ENCODE results near the gene HS3ST3B1.

Gene HS3ST3B1

GRCh38 chr17:14321476-14321949, 20.6 kb downstream of the HS3ST3B1 start:
- DNase-seq: no peak

DNA sequence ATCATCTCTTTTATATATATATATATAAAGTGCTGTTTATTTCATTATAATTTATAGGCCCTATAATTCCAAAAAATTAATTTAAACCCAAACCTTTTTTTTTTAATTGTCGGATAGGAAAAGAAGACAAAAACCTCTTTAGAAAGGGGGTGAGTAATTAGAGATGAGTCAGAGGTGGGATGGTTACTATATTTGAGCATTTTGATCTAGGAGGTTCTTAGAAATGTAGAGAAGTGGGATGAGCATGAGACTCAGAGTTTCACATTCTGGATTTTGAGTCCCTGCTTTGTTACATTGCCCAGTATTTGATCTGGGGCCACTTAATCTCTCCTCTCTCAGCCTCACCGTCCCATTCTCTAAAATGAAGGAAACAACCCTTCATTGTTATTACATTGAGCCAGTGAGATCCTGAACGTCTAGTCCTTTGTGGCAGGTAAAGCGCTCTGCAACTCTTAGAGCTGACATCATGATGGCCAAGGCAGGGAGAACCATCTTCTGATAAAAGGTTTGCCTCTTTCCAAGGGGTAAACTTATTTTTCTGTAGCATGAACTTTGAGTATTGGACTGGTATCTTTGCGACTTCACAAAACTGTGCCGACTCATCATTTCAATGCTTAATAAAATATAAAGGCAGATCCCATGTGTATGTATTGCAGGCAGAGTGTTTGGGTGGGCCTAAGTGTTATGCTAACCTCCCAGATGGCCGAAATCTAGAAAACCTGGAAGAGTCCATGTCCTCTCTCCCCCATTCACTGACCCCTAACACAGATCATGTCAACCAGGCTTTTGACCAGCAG, 21.3 kb downstream of the HS3ST3B1 start:
- DNase-seq: no peak

- DNase-seq: no peak
Measured at GRCh38 chr17:14323522-14323981, 22.7 kb downstream of the HS3ST3B1 start.

GRCh38 chr17:14325618-14326167, 24.8 kb downstream of the HS3ST3B1 start:
- DNase-seq: no peak

GRCh38 chr17:14329900-14330491, 29.1 kb downstream of the HS3ST3B1 start:
- no peak for DNase-seq

GRCh38 chr17:14330492-14330962, 29.6 kb downstream of the HS3ST3B1 start:
- DNase-seq: no peak

DNA sequence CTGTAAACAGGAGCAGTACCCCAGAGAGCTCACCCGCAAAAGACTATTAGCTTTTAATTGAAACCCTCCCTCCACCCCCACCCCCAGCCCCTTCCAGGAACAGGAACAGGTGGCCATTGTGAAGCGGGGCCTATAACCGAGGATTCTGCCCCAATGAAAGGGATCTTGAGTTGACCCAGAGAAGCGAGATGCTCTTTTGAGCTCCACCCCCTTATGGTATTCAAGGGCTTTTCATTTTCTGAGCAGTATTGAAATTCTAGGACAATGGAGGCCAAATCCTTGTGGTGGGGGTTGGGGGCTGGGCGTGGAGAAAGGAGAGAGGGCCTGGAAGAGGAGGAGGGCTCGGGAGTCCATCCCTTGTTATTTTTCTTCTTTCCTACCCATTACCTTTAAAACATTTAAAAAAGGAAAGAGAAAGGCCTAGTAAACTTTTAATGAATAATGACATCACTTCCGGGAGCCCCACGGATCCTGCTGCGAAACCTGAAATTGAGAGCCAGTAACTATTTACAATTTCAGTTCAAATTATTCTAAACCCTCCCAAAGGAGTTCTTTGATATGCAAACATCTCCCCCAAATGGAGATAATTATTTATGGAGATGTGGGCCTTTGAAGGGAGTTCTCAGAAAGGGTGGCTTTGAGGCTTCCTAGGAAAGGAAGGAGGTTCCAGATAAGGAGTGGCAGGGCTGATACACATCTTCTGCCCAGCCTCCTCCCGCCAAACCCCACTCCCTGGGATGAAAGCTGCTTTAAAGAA, 30.5 kb downstream of the HS3ST3B1 start:
- DNase-seq: no peak

DNA sequence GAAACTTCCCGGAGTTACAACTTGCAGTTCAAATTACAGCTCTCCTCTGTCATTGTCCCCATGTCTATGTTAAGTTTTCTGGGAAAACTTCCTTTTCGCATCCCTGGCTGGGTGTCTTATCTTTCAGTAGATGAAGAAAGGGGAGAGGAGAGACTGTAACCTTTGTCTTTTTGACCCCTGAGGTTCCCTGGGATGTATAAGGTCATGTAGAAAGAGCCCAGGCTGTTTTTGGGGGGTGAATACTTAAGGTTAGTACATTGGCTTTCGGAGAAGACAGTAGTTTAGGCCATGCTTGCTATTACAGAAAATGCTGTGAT, 31.1 kb downstream of the HS3ST3B1 start:
- no peak for DNase-seq

DNA sequence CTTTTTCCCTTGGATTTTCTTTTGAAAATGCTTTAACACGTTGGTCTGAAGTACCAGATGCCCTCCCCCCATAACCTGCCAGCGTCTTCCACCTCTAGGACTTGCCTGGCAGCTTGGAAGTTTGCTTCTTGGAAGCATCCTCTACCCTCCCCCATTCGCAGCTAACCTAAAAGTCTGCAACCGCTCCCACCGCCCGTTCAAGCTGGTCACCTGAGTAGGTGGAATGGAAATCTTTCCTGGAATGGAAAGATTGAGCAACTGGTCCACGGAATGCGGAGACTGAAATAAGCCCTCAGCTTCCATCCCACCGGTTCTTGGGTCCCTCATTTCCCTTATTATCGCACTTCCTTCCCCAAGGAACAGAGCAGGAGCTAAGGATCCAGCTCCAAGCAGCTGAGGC, 31.4 kb downstream of the HS3ST3B1 start:
- no peak for DNase-seq

GRCh38 chr17:14333506-14333905, 32.6 kb downstream of the HS3ST3B1 start:
- no peak for DNase-seq

DNA sequence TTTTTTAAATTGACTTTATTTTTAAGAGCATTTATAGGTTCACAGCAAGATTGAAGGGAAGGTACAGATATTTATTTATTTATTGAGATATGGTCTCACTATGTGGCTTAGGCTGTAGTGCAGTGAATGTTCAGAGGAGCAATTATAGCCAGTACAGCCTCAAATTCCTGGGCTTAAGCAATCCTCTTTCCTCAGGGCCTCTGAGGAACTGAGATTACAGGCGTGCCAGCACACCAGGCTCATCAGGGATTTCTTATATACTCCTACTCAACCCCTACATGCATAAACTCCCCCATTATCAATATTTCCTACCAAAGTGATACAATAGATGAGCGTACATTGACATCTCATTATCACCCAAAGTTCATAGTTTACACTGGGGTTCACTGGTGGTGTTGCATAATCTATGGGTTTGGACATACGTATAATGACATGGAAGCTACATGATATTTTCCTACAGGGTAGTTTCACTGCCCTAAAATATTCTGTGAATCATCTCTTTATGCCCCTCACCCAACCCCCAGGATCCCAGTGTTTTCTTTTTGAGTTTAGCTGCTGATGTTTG, 33.5 kb downstream of the HS3ST3B1 start:
- DNase-seq: no peak

DNA sequence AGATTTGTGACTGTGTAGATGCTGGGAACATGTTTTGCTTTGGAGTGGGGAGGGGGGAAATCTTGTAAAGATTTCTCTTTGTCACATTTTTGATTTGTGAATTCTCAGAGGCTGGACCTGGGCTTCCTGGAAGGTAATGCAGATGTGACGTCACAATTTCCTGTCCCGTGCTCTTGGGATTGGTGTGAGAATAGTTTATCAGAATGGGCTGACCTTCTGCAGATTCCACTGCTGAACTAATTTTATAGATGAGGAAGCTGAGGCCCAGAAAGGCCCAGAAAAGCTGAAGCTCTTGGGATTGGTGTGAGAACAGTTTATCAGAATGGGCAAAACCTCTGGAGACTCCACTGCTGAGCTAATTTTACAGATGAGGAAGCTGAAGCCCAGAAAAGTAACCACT, 34.0 kb downstream of the HS3ST3B1 start:
- no peak for DNase-seq

DNA sequence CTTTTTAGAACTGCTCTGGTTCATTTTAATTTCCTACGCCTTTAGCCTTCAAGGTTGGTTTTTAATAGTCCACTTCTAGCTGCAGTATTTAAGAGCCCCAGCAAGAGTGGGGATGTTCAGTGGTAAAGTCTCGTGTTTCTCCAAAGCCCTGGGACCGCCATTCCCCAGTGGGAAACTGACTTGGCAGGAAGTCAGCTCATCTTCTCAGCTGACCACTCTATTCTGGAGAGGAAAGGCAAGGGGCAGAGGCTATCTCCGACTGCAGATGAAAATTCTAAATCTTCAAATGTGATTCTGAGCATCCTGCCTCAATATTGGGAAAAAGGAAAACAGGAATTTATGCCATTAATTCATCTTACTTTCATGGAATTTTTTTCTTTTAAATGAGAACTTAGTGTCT, 35.5 kb downstream of the HS3ST3B1 start:
- DNase-seq: no peak

DNA sequence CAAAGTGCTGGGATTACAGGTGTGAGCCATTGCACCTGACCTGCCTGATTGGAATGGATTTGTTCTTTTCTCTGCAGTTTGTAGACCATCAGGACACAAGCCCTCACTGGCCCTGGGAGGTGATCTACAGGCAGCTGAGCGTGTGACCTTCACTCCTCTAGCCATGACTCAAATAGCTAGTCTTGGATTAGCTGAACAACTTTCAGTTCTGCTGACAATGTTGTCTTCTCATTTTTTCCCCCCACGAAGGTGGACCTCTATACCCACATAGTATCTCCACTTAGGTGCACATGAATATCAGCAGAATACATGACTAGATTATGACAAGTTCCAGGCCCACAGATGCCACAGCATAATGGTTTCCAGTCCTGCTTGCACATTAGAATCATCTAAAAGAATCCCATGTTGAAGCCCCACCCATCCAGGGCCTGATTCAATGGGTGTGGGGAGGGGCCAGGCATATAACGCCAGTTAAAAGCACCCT, 36.8 kb downstream of the HS3ST3B1 start:
- DNase-seq: no peak

DNA sequence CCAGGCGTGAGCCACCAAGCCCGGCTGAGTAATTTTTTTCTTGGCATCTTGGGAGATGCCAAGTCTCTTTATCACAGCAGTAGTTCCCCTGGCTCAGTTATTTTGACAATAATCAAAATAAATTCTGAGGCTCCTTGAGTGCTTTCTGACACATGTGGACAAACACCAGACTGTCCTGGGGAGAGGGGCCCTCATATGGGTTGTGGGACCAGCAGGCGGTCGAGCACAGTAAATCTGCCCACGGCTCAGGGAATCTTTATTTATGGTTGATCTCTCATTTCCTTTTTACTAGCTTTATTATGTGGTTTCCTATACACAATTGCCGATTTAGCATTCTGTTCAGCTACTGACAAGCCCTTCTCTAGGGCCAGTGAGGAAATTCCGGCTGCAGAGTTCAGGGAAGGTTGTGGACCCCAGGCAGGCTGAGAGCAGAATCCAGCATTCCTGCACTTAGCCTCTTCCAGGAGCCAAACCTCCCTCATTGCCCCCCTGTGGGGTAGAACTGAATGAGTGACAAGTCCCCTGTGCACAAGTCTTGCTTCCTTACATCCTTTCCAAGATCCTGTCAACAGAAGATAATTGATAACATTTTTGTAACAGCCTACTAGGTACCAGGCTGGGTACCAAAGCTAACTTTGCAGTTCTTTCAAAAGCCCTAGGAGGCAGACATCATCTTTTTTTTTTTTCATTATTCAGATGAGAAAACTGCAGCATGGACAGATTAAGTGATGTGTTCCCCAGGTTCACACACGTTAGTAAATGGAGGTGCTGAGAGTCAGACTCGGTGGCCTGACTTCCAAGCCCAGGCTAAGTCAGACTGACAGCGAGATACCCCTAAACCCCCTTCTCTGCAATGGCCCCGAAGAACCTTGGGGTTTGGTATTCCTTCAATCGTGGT, 40.2 kb downstream of the HS3ST3B1 start:
- no peak for DNase-seq

GRCh38 chr17:14341866-14342265, 41.0 kb downstream of the HS3ST3B1 start:
- DNase-seq: no peak

GRCh38 chr17:14346801-14347200, 45.9 kb downstream of the HS3ST3B1 start:
- DNase-seq: no peak

DNA sequence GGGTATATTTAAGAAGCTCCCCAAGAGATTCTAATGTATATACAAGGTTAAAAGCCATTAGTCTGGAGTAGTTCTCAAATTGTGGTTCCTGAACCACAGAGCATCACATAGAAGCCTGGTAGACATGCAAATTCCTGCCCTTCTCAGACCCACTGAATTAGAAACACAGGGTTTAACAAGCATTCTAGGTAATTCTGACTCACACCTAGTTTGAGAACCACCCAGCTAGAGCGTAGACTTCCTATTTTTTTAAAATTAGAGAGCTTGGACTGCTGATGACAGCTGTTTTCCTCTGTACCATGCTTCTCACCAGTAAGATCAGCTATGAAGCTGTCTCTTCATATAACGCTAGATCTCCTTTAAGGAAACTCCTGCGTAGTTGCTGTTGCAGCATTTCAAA, 50.6 kb downstream of the HS3ST3B1 start:
- DNase-seq: no peak

DNA sequence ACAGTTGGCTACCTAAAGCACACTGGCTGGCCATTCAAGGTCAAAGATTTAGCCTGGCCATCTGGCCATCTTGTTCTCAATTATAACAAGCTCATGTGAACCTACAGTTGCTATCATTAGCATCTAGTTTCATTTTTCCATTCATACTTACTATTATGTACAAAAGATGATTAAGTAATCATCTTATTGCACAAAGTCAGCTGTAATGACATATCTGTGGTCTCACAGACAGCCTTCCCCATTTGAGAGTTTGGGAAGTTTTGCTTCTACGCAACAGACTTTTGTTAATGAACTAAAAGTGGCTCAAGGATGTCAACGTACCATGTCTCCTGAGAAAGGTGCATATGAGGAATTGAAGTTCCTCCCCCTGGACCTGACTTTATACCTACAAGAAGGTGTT, 51.3 kb downstream of the HS3ST3B1 start:
- DNase-seq: no peak

DNA sequence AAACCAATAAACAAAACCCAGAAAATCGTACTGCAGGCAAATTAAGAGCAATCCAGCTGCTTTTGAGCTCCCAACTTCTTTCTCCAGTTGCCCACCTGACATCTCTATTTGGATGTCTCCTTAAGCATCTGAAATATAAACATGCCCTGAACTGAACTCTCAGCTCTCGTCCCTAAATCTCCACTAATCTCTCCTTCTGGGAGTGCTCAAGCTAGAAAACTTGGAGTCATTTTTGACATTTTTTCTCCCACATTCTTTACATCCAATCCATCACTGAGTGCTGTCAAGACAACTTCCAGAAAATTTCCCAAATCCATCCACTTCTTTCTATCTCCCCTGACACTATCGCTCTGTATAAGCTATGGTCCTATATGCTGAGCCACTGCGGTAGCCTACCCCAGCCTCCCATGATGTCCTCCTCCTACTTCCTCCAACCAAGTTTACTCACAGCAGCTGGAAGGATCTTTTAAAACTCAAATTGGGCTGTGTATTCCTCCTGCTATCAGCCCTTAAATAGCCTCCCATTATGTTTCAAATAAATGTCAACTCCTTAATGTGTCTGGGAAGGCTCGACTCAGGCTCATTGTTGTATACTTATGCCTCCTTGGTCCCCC, 53.1 kb downstream of the HS3ST3B1 start:
- no peak for DNase-seq

GRCh38 chr17:14354807-14355206, 53.9 kb downstream of the HS3ST3B1 start:
- no peak for DNase-seq

Measured in GOT3 (cell line).